CD8-positive, alpha-beta memory T cell (primary cell): ENCODE results near the gene FSCN2. TPM values are rescaled to one million over a fixed set of nuclear protein-coding genes. Genes with fewer than 3 reads are reported as not detected.

Source experiments
- CTCF ChIA-PET: fragments of 350-600 bp; sonication (Branson Sonifier 250); formaldehyde crosslinking; loops from one replicate; lab custom pipeline; 2021; ENCODE audit warnings: antibody characterized with exemption; lab: Charles Lee
- POLR2A ChIA-PET: fragments of 350-600 bp; sonication (Branson Sonifier 250); formaldehyde crosslinking; loops from one replicate; lab custom pipeline; 2021; ENCODE audit warnings: antibody characterized with exemption; lab: Charles Lee
- DNase-seq, 5 donors: peaks; one replicate each; pipeline versions ENCODE4 v3.0.0 to v3.0.0-alpha.2; 2020 to 2022; ENCODE audit warnings: mixed read lengths in 1 of 5
- H3K27ac ChIP-seq: one replicate; pipeline ENCODE4 v1.7.0; 2013; ENCODE audit warnings: low read depth, mild to moderate bottlenecking, low read length, moderate library complexity
- H3K27me3 ChIP-seq: 2 replicates; pipeline ENCODE4 v1.7.0; 2013; ENCODE audit warnings: low read length, mild to moderate bottlenecking; ENCODE audit not compliant: insufficient read depth, poor library complexity, severe bottlenecking
- H3K36me3 ChIP-seq: 2 replicates; pipeline ENCODE4 v1.7.0; 2013; ENCODE audit warnings: mild to moderate bottlenecking, low read length, moderate library complexity; ENCODE audit not compliant: insufficient read depth
- H3K4me1 ChIP-seq: 2 replicates; pipeline ENCODE4 v1.7.0; 2013; ENCODE audit warnings: mild to moderate bottlenecking, low read length, moderate library complexity; ENCODE audit not compliant: insufficient read depth
- H3K4me3 ChIP-seq: 2 replicates; pipeline ENCODE4 v1.7.0; 2013; ENCODE audit warnings: mild to moderate bottlenecking, low read length
- H3K9me3 ChIP-seq: 2 replicates; pipeline ENCODE4 v1.7.0; 2013; ENCODE audit warnings: mild to moderate bottlenecking, low read length
- H3K27ac Mint-ChIP-seq, 8 donors: one replicate each; pipeline ENCODE4 v1.8.0; 2020 to 2021; ENCODE audit warnings: mixed read lengths in 8 of 8, mild to moderate bottlenecking in 6 of 8, inconsistent platforms in 3 of 8, moderate library complexity in 3 of 8
- H3K27me3 Mint-ChIP-seq, 2 donors: one replicate each; pipeline ENCODE4 v1.8.0; 2020 to 2021; ENCODE audit warnings: mixed read lengths in 2 of 2, mild to moderate bottlenecking in 1 of 2, moderate library complexity in 1 of 2
- H3K36me3 Mint-ChIP-seq, 3 donors: one replicate each; pipeline ENCODE4 v1.8.0; 2020 to 2021; ENCODE audit warnings: mixed read lengths in 3 of 3, inconsistent platforms in 1 of 3, mild to moderate bottlenecking in 1 of 3
- H3K4me1 Mint-ChIP-seq, 3 donors: one replicate each; pipeline ENCODE4 v1.8.0; 2020 to 2021; ENCODE audit warnings: mixed read lengths in 3 of 3, inconsistent platforms in 1 of 3, mild to moderate bottlenecking in 1 of 3
- H3K4me3 Mint-ChIP-seq, 7 donors: one replicate each; pipeline ENCODE4 v1.8.0; 2020 to 2021; ENCODE audit warnings: mixed read lengths in 7 of 7, mild to moderate bottlenecking in 6 of 7, moderate library complexity in 4 of 7, inconsistent platforms in 2 of 7
- H3K9me3 Mint-ChIP-seq, 5 donors: one replicate each; pipeline ENCODE4 v1.8.0; 2020 to 2022; ENCODE audit warnings: mixed read lengths in 5 of 5, mild to moderate bottlenecking in 3 of 5, moderate library complexity in 2 of 5, inconsistent platforms in 1 of 5
- polyA plus RNA-seq: library from polyadenylated mRNA; unstranded; fragments of 300-500 nt; fragmentation: Illumina TruSeq; gene quantifications from one replicate; pipeline ENCODE4 v1.2.3, GENCODE V29; 2021
- total RNA-seq, 2 experiments: library from RNA; stranded (reverse); gene quantifications; one replicate each; pipeline ENCODE4 v1.2.3, GENCODE V29; 2021

Gene FSCN2, protein sequence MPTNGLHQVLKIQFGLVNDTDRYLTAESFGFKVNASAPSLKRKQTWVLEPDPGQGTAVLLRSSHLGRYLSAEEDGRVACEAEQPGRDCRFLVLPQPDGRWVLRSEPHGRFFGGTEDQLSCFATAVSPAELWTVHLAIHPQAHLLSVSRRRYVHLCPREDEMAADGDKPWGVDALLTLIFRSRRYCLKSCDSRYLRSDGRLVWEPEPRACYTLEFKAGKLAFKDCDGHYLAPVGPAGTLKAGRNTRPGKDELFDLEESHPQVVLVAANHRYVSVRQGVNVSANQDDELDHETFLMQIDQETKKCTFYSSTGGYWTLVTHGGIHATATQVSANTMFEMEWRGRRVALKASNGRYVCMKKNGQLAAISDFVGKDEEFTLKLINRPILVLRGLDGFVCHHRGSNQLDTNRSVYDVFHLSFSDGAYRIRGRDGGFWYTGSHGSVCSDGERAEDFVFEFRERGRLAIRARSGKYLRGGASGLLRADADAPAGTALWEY
- total RNA-seq (under 1 TPM; 0.46 to 0.49 TPM), polyA plus RNA-seq (not detected)

DNA sequence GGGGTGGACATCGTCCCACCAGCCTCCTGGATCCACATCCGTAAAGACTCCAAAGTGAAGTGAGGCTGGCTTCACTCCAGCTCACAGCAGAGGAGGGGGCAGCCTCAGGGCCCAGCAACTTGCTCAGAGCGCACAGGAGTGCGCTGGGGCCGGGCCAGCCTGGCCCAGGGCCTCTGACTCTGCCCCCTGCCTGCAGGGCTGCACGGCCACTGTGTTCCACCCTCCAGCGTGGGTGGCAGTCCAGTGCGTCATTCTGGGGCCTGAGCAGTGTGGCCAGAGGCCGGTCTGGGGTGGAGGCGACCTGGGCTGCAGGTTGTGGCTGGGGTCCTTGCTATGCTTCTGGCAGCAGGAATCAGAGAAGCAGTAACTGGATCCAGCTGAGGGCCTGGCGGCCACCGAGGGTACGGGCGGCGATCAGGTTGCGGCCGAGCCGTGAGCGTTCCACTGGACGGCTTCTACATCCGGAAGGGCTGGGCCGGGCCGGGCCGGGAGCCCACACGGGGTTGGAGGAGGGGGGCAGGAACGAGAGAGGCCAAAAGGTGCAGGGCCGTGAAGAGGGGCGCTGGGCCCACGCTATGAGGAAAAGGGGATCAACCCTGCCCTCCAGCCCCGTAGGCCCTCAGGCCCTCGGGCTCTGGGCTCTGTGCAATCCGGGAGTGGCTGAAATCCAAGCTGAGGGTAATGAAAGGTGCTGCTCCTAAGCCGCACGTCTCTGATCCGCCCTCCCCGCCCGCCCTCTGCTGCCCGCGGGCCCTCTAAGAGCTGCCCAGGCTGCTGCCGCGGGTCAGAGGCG, at the start of gene FSCN2:
FSCN2 (plus strand) TSS at position 787 of the 793 bp plus-strand sequence. CDS start 155 bp downstream, outside the sequence.
- Mint-ChIP-seq H3K4me3 (no peak within 1 kb of the TSS), H3K36me3 (no peaks in the 10 kb centered on the region), H3K9me3 (no peaks in the 10 kb centered on the region), H3K27ac (no peak within 1 kb of the TSS), H3K4me1 (no peaks in the 10 kb centered on the region), H3K27me3 (peaks cover 4 to 6% of the 10 kb centered on the region in 2 donors)
- CTCF ChIA-PET: no interaction called here
- Histone ChIP-seq H3K36me3 (no peaks in the 10 kb centered on the region), H3K4me3 (no peak within 1 kb of the TSS), H3K27ac (no peak within 1 kb of the TSS), H3K4me1 (no peaks in the 10 kb centered on the region), H3K9me3 (no peaks in the 10 kb centered on the region), H3K27me3 (peaks cover 13% of the 10 kb centered on the region)
- POLR2A ChIA-PET: no interaction called here
- no peak for DNase-seq

- no peaks in the 10 kb centered on the region for H3K9me3 ChIP-seq
- Mint-ChIP-seq H3K27ac (peak overlapping the region in 2 of 8 donors; percentile 39 to 81), H3K27me3 (peaks cover 20 to 44% of the 10 kb centered on the region in 2 donors), H3K36me3 (no peaks in the 10 kb centered on the region), H3K4me3 (peak overlapping the region in 1 of 7 donors; percentile 75), H3K9me3 (no peaks in the 10 kb centered on the region), H3K4me1 (peaks cover 4 to 18% (median 10%) of the 10 kb centered on the region in 3 donors)
- peaks cover 15% of the 10 kb centered on the region for H3K4me1 ChIP-seq
- POLR2A ChIA-PET: no interaction called here
- H3K27ac ChIP-seq: no peak overlapping the region
- peaks cover 20% of the 10 kb centered on the region for H3K27me3 ChIP-seq
- CTCF ChIA-PET: no interaction called here
- no peaks in the 10 kb centered on the region for H3K36me3 ChIP-seq
- H3K4me3 ChIP-seq: no peak overlapping the region
- DNase-seq: no peak
Measured at GRCh38 chr17:81479175-81480071, 48.8 kb upstream of the FSCN2 start.

DNA sequence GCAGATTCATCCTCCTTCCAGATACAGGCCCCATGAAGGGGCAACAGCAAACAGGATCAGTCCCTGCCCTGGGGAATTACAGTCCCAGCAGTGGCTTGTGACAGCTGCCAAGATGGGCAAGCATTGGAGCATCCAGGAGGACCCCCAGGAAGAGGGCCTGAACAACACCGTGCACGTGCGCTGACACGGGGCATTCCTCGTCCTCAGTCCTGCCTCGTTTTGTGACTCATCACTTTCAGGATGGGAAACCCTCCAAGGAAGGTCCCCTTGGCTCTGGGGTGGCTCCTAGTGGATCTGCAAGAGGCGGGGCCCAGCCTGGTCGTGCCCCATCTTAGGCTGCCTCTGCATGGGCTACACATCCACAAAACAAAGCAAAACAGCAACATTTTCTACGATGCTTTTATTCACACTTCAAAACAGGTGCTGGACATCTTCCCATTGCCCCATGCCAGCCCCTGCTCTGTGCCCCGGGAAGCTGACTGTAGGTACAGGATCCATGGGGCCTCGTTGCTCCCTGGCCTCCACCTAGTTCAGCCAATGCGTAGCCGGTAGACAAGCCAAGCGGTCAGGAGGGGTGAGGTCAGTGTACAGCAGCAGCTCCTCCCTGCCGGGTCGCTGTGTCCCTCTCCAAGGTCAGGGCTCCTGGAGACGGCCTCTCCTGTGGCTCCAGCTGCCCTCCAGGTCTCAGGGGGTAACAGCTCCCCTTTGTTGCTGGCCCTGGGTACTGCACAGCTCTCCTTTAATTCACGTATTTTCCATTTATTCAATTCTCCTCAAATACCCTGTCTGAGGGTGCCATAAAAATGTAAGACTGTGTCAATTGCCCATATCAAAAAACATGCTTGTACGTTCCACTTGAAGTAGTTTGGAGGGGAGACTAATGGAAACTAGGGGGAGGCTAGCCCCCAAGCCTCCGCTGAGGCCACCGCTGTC, 47.8 kb upstream of the FSCN2 start:
- H3K9me3 Mint-ChIP-seq: no peaks in the 10 kb centered on the region
- POLR2A ChIA-PET: no interaction called here
- Histone ChIP-seq H3K9me3 (no peaks in the 10 kb centered on the region), H3K27me3 (peaks cover 20% of the 10 kb centered on the region), H3K4me3 (no peak overlapping the region), H3K27ac (no peak overlapping the region), H3K4me1 (peaks cover 20% of the 10 kb centered on the region), H3K36me3 (no peaks in the 10 kb centered on the region)
- CTCF ChIA-PET: interaction anchor here (1.0 kb wide), 1 partner anchor 39 kb away, joined by 3 read pairs; no protein-coding TSS in a partner anchor
- peaks cover 20 to 44% of the 10 kb centered on the region in 2 donors for H3K27me3 Mint-ChIP-seq
- DNase-seq: no peak
- no peaks in the 10 kb centered on the region for H3K36me3 Mint-ChIP-seq
- peaks cover 4 to 18% (median 10%) of the 10 kb centered on the region in 3 donors for H3K4me1 Mint-ChIP-seq
- peak overlapping the region in 2 of 8 donors; percentile 25 to 29 for H3K27ac Mint-ChIP-seq
- peak overlapping the region in 2 of 7 donors; percentile 13 to 23 for H3K4me3 Mint-ChIP-seq

DNA sequence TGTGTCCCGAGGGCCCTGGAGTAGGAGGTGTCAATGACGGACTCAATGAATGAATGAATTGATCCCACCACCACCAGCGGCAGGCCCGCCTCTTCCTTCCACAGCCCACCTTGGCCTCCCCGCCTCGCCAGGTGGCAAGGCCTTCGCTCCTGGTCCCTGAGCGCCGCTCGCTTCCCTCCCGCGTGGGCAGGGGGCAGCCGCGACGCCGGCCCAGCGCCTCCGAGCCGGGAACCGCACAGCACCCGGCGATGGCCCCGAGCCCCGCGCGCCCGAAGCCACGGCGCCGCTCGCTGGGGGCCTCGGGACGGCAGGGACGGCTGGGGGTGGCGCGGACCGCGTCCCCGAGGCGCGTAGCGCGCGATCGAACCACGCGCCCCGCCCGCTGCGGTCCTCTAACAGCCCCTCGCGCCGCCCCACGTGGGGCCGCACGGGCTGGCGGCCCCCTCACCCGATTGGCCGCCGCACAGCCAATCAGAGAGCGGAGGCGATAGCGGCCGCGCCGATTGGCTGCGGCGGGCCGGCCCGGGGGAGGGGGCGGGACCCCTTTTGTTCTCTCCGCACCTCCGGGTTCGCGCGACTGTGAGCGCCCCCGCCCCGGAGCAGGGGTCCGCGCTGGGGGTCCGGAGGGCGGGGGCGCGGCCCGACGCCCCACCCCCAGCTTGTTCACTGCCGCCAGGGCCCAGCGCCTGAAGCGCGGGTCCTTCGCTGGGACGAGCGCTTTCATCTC, 46.9 kb upstream of the FSCN2 start:
- peaks cover 20% of the 10 kb centered on the region for H3K4me1 ChIP-seq
- Mint-ChIP-seq H3K9me3 (no peaks in the 10 kb centered on the region), H3K4me1 (peaks cover 4 to 23% (median 11%) of the 10 kb centered on the region in 3 donors), H3K4me3 (peak overlapping the region in 6 of 7 donors; percentile 60 to 79 (median 64)), H3K36me3 (no peaks in the 10 kb centered on the region), H3K27me3 (peaks cover 19 to 48% of the 10 kb centered on the region in 2 donors), H3K27ac (no peak overlapping the region)
- POLR2A ChIA-PET: interaction anchor here (0.7 kb wide), 1 partner anchor 448 kb away, joined by 3 read pairs; no protein-coding TSS in a partner anchor
- peaks cover 20% of the 10 kb centered on the region for H3K27me3 ChIP-seq
- peak overlapping the region; percentile 53 for H3K4me3 ChIP-seq
- H3K9me3 ChIP-seq: no peaks in the 10 kb centered on the region
- no peak overlapping the region for H3K27ac ChIP-seq
- H3K36me3 ChIP-seq: no peaks in the 10 kb centered on the region
- peak; percentile 28 to 71 (median 50) for DNase-seq
- CTCF ChIA-PET: interaction anchor here (0.9 to 1.0 kb wide), 3 partner anchors 38 to 389 kb away, joined by 3 to 4 read pairs (median 3); no protein-coding TSS in a partner anchor

GRCh38 chr17:81481815-81482505, 46.2 kb upstream of the FSCN2 start:
- CTCF ChIA-PET: interaction anchor here (0.9 to 1.5 kb wide), 3 partner anchors 190 to 390 kb away, joined by 3 to 5 read pairs (median 4); no protein-coding TSS in a partner anchor
- H3K4me3 Mint-ChIP-seq: peak overlapping the region in 6 of 7 donors; percentile 60 to 79 (median 64)

GRCh38 chr17:81482673-81483072, 45.5 kb upstream of the FSCN2 start:
- Histone ChIP-seq H3K4me3 (no peak overlapping the region), H3K36me3 (no peaks in the 10 kb centered on the region), H3K4me1 (peaks cover 20% of the 10 kb centered on the region), H3K27me3 (peaks cover 20% of the 10 kb centered on the region), H3K27ac (no peak overlapping the region), H3K9me3 (no peaks in the 10 kb centered on the region)
- ChIA-PET POLR2A (interaction anchor here (0.5 kb wide), 1 partner anchor 1764 kb away, joined by 3 read pairs; no protein-coding TSS in a partner anchor), CTCF (interaction anchor here (1.5 to 4.2 kb wide), 2 partner anchors 191 to 228 kb away, joined by 5 to 40 read pairs; no protein-coding TSS in a partner anchor)
- H3K27me3 Mint-ChIP-seq: peaks cover 23 to 44% of the 10 kb centered on the region in 2 donors
- H3K9me3 Mint-ChIP-seq: no peaks in the 10 kb centered on the region
- H3K4me1 Mint-ChIP-seq: peaks cover 4 to 26% (median 11%) of the 10 kb centered on the region in 3 donors
- no peak for DNase-seq
- no peaks in the 10 kb centered on the region for H3K36me3 Mint-ChIP-seq
- peak overlapping the region in 6 of 7 donors; percentile 27 to 80 (median 46) for H3K4me3 Mint-ChIP-seq
- no peak overlapping the region for H3K27ac Mint-ChIP-seq

More at GRCh38 chr17:81481815-81482505, 46.2 kb upstream of the FSCN2 start:
- H3K36me3 ChIP-seq: no peaks in the 10 kb centered on the region
- no peak overlapping the region for H3K27ac ChIP-seq
- H3K27ac Mint-ChIP-seq: peak overlapping the region in 1 of 8 donors; percentile 24
- H3K36me3 Mint-ChIP-seq: no peaks in the 10 kb centered on the region
- DNase-seq: peak in 1 of 5 donors; percentile 15
- peak overlapping the region; percentile 53 for H3K4me3 ChIP-seq
- H3K27me3 ChIP-seq: peaks cover 20% of the 10 kb centered on the region
- peaks cover 20% of the 10 kb centered on the region for H3K4me1 ChIP-seq
- H3K4me1 Mint-ChIP-seq: peaks cover 4 to 24% (median 11%) of the 10 kb centered on the region in 3 donors
- peaks cover 19 to 45% of the 10 kb centered on the region in 2 donors for H3K27me3 Mint-ChIP-seq
- POLR2A ChIA-PET: interaction anchor here (0.7 kb wide), 1 partner anchor 448 kb away, joined by 3 read pairs; no protein-coding TSS in a partner anchor
- H3K9me3 ChIP-seq: no peaks in the 10 kb centered on the region
- H3K9me3 Mint-ChIP-seq: no peaks in the 10 kb centered on the region
